H9 (cell line): ENCODE data around the gene SF1. TPM values are rescaled to one million over a fixed set of nuclear protein-coding genes. Genes with fewer than 3 reads are reported as not detected.

Experiments
- DNase-seq: peaks from one replicate; pipeline ENCODE4 v3.0.0-alpha.2; 2017
- H2AFZ ChIP-seq: one replicate; pipeline ENCODE4 v1.6.1; 2013; ENCODE audit warnings: mild to moderate bottlenecking, low read length, control low read depth, moderate library complexity
- H2AK5ac ChIP-seq: 2 replicates; pipeline ENCODE4 v1.6.1; 2013; ENCODE audit warnings: low read length, control low read depth, mixed read lengths; ENCODE audit not compliant: insufficient read length
- H2BK120ac ChIP-seq: one replicate; pipeline ENCODE4 v1.6.1; 2013; ENCODE audit warnings: low read depth, mild to moderate bottlenecking, low read length, control low read depth, inconsistent platforms; ENCODE audit not compliant: poor library complexity, severe bottlenecking
- H2BK12ac ChIP-seq: 2 replicates; pipeline ENCODE4 v1.6.1; 2013; ENCODE audit warnings: low read length, control low read depth, mixed read lengths, low read depth; ENCODE audit not compliant: insufficient read length
- H2BK15ac ChIP-seq: 2 replicates; pipeline ENCODE4 v1.6.1; 2013; ENCODE audit warnings: low read depth, low read length, control low read depth
- H2BK20ac ChIP-seq: one replicate; pipeline ENCODE4 v1.6.1; 2013; ENCODE audit warnings: low read depth, mild to moderate bottlenecking, low read length, control low read depth, inconsistent platforms; ENCODE audit not compliant: poor library complexity, severe bottlenecking
- H2BK5ac ChIP-seq: 2 replicates; pipeline ENCODE4 v1.6.1; 2013; ENCODE audit warnings: low read length, control low read depth, mixed read lengths; ENCODE audit not compliant: insufficient read length
- H3K14ac ChIP-seq: 2 replicates; pipeline ENCODE4 v1.6.1; 2013; ENCODE audit warnings: low read length, control low read depth; ENCODE audit not compliant: insufficient read depth
- H3K18ac ChIP-seq: 2 replicates; pipeline ENCODE4 v1.6.1; 2013; ENCODE audit warnings: low read depth, mild to moderate bottlenecking, mixed read lengths, low read length, control low read depth; ENCODE audit not compliant: insufficient read length
- H3K23ac ChIP-seq: 2 replicates; pipeline ENCODE4 v1.6.1; 2013; ENCODE audit warnings: low read length, control low read depth, mixed read lengths, low read depth; ENCODE audit not compliant: insufficient read length
- H3K23me2 ChIP-seq: 2 replicates; pipeline ENCODE4 v1.6.1; 2013; ENCODE audit warnings: low read depth, mild to moderate bottlenecking, mixed read lengths, low read length, control low read depth; ENCODE audit not compliant: insufficient read length, poor library complexity, severe bottlenecking
- H3K27ac ChIP-seq: 2 replicates; pipeline ENCODE4 v1.5.1; 2013; ENCODE audit warnings: low read length, control low read depth, mixed read lengths, low read depth; ENCODE audit not compliant: insufficient read length
- H3K27me3 ChIP-seq: 2 replicates; pipeline ENCODE4 v1.6.1; 2013; ENCODE audit warnings: low read length, control low read depth, inconsistent platforms; ENCODE audit not compliant: insufficient read depth
- H3K4ac ChIP-seq: 2 replicates; pipeline ENCODE4 v1.6.1; 2013; ENCODE audit warnings: low read depth, mild to moderate bottlenecking, control low read depth, inconsistent platforms, low read length, moderate library complexity
- H3K4me1 ChIP-seq: 2 replicates; pipeline ENCODE4 v1.6.1; 2013; ENCODE audit warnings: low read length, control low read depth, inconsistent platforms; ENCODE audit not compliant: insufficient read depth
- H3K4me2 ChIP-seq: 2 replicates; pipeline ENCODE4 v1.6.1; 2013; ENCODE audit warnings: low read length, control low read depth, mixed read lengths; ENCODE audit not compliant: insufficient read length, insufficient read depth
- H3K56ac ChIP-seq: 2 replicates; pipeline ENCODE4 v1.6.1; 2013; ENCODE audit warnings: low read depth, mild to moderate bottlenecking, mixed read lengths, low read length, control low read depth; ENCODE audit not compliant: insufficient read length
- H3K79me1 ChIP-seq: 2 replicates; pipeline ENCODE4 v1.6.1; 2013; ENCODE audit warnings: low read depth, mild to moderate bottlenecking, moderate library complexity, low read length, control low read depth, inconsistent platforms; ENCODE audit not compliant: insufficient read depth, poor library complexity, severe bottlenecking
- H3K79me2 ChIP-seq: 2 replicates; pipeline ENCODE4 v1.6.1; 2013; ENCODE audit warnings: low read length, control low read depth, inconsistent platforms; ENCODE audit not compliant: insufficient read depth
- H3K9ac ChIP-seq: 2 replicates; pipeline ENCODE4 v1.6.1; 2013; ENCODE audit warnings: low read length, control low read depth, mixed read lengths; ENCODE audit not compliant: insufficient read length; ENCODE audit errors: extremely low read depth
- H3K9me3 ChIP-seq: one replicate; pipeline ENCODE4 v1.6.1; 2013; ENCODE audit warnings: low read depth, low read length, inconsistent platforms; ENCODE audit not compliant: control insufficient read depth
- H3T11ph ChIP-seq: one replicate; pipeline ENCODE4 v1.6.1; 2013; ENCODE audit warnings: mild to moderate bottlenecking, low read length, control low read depth, inconsistent platforms
- H4K20me1 ChIP-seq: one replicate; pipeline ENCODE4 v1.6.1; 2013; ENCODE audit not compliant: control insufficient read depth, insufficient read length, insufficient read depth
- H4K5ac ChIP-seq: 2 replicates; pipeline ENCODE4 v1.6.1; 2013; ENCODE audit warnings: low read depth, mild to moderate bottlenecking, mixed read lengths, low read length, control low read depth; ENCODE audit not compliant: insufficient read length
- H4K8ac ChIP-seq: replicated peaks from 2 replicates; pipeline ENCODE4 v1.6.1; 2013; ENCODE audit warnings: low read length, control low read depth, mixed read lengths, low read depth; ENCODE audit not compliant: insufficient read length
- H4K91ac ChIP-seq: 2 replicates; pipeline ENCODE4 v1.6.1; 2013; ENCODE audit warnings: low read depth, mild to moderate bottlenecking, moderate library complexity, mixed read lengths, low read length, control low read depth; ENCODE audit not compliant: insufficient read length
- H3K27ac Mint-ChIP-seq, 3 experiments: 2 replicates in 2 of 3; 3 replicates in 1 of 3; pipeline ENCODE4 v1.8.0; 2020 to 2021; ENCODE audit warnings: mixed read lengths in 3 of 3, mild to moderate bottlenecking in 1 of 3, moderate library complexity in 1 of 3
- H3K27me3 Mint-ChIP-seq: 2 replicates; pipeline ENCODE4 v1.8.0; 2021; ENCODE audit warnings: low read depth, mild to moderate bottlenecking, moderate library complexity, mixed read lengths
- H3K36me3 Mint-ChIP-seq, 3 experiments: 2 replicates in 2 of 3; 3 replicates in 1 of 3; pipeline ENCODE4 v1.8.0; 2020 to 2021; ENCODE audit warnings: low read depth in 3 of 3, mixed read lengths in 3 of 3; ENCODE audit not compliant: insufficient read depth in 1 of 3
- H3K4me1 Mint-ChIP-seq, 2 experiments: 2 replicates each; pipeline ENCODE4 v1.8.0; 2020; ENCODE audit warnings: mixed read lengths in 2 of 2
- H3K4me3 Mint-ChIP-seq, 2 experiments: 2 replicates in 1 of 2; 3 replicates in 1 of 2; pipeline ENCODE4 v1.8.0; 2020 to 2021; ENCODE audit warnings: mild to moderate bottlenecking in 2 of 2, mixed read lengths in 2 of 2, moderate library complexity in 1 of 2
- H3K9me3 Mint-ChIP-seq, 2 experiments: 2 replicates in 1 of 2; 3 replicates in 1 of 2; pipeline ENCODE4 v1.8.0; 2020; ENCODE audit warnings: mild to moderate bottlenecking in 2 of 2, mixed read lengths in 2 of 2, moderate library complexity in 1 of 2
- WGBS: extraction: QIAGEN DNeasy Blood & Tissue Kit; methylation state at CpG from one replicate; pipeline ENCODE4 v1.1.7; 2013; ENCODE audit warnings: missing lambda C conversion rate, low lambda C conversion rate, mixed read lengths; ENCODE audit not compliant: insufficient read length; ENCODE audit errors: extremely low coverage; 5-methylcytosine and 5-hydroxymethylcytosine counted together
- total RNA-seq: library from RNA; stranded (reverse); gene quantifications from 2 replicates; pipeline ENCODE4 v1.2.1, GENCODE V29; 2021
- TF ChIP-seq, protein P1 (sequence below): fragments of 200-600 bp; sonication (generic); conservative IDR thresholded peaks from 3 replicates; pipeline ENCODE4 v1.8.0; 2021; ENCODE audit warnings: antibody characterized with exemption, mild to moderate bottlenecking

SF1 gene
- total RNA-seq, 1 experiment from 2014 or later, result 528 TPM

DNA sequence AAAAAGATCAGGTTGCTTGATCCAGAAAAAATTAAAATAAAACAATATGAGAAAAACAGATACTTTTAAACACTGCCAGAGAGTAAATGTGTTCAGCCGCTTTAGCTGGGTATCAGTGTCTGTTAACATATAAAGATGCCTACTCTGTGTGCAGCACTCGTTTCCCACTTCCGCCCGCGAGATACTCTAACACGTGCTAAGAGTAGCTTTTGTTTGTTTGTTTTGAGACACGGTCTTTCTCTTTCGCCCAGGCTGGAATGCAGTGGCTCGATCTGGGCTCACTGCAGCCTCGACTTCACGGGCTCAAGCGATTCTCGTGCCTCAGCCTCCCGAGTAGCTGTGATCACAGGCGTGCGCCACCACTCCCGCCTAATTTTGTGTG, 32.5 kb upstream of the SF1 start:
- no peak overlapping the region for H4K91ac ChIP-seq
- H2BK12ac ChIP-seq, result no peak overlapping the region
- no peak overlapping the region for H4K8ac ChIP-seq
- H3K9ac ChIP-seq, result no peak overlapping the region
- H3T11ph ChIP-seq, result no peak overlapping the region
- no peak overlapping the region for H2BK20ac ChIP-seq
- no peaks in the 10 kb centered on the region for H3K79me2 ChIP-seq
- no peaks in the 10 kb centered on the region for H3K9me3 ChIP-seq
- TF ChIP-seq, protein P1, sequence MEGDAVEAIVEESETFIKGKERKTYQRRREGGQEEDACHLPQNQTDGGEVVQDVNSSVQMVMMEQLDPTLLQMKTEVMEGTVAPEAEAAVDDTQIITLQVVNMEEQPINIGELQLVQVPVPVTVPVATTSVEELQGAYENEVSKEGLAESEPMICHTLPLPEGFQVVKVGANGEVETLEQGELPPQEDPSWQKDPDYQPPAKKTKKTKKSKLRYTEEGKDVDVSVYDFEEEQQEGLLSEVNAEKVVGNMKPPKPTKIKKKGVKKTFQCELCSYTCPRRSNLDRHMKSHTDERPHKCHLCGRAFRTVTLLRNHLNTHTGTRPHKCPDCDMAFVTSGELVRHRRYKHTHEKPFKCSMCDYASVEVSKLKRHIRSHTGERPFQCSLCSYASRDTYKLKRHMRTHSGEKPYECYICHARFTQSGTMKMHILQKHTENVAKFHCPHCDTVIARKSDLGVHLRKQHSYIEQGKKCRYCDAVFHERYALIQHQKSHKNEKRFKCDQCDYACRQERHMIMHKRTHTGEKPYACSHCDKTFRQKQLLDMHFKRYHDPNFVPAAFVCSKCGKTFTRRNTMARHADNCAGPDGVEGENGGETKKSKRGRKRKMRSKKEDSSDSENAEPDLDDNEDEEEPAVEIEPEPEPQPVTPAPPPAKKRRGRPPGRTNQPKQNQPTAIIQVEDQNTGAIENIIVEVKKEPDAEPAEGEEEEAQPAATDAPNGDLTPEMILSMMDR, result no peak
- H2BK5ac ChIP-seq, result no peak overlapping the region
- Mint-ChIP-seq H3K36me3 (peaks cover 4 to 27% (median 22%) of the 10 kb centered on the region in 3 experiments; a peak in 6 of 7 replicates), H3K9me3 (no peaks in the 10 kb centered on the region; a peak in 1 of 5 replicates), H3K27ac (peak overlapping the region; percentile 61 to 83 (median 62); a peak in 4 of 7 replicates), H3K4me1 (peaks cover 6 to 7% of the 10 kb centered on the region in 2 experiments; a peak in 3 of 4 replicates), H3K27me3 (no peaks in the 10 kb centered on the region; the same call in 1 of the 2 replicates), H3K4me3 (peak overlapping the region; percentile 92 to 96)
- WGBS, result no CpG with 5 or more reads among the region's 17 CpGs
- H2AK5ac ChIP-seq, result no peak overlapping the region
- H3K27me3 ChIP-seq, result no peaks in the 10 kb centered on the region
- peak overlapping the region; percentile 76 for H3K4me2 ChIP-seq
- peak overlapping the region; percentile 63 for H2AFZ ChIP-seq
- H2BK15ac ChIP-seq, result no peak overlapping the region
- DNase-seq, result no peak
- H3K23ac ChIP-seq, result no peak overlapping the region
- no peak overlapping the region for H3K4ac ChIP-seq
- H3K56ac ChIP-seq, result no peak overlapping the region
- H3K18ac ChIP-seq, result peak overlapping the region; percentile 58
- H3K14ac ChIP-seq, result no peak overlapping the region
- no peak overlapping the region for H3K27ac ChIP-seq
- H3K79me1 ChIP-seq, result no peaks in the 10 kb centered on the region
- H2BK120ac ChIP-seq, result no peak overlapping the region
- peaks cover 15% of the 10 kb centered on the region for H3K23me2 ChIP-seq
- H4K20me1 ChIP-seq, result no peaks in the 10 kb centered on the region
- H4K5ac ChIP-seq, result no peak overlapping the region
- H3K4me1 ChIP-seq, result no peaks in the 10 kb centered on the region
